ENCODE data around the gene TP53TG5. TPM values are rescaled to one million over a fixed set of nuclear protein-coding genes. Genes with fewer than 3 reads are reported as not detected.

Gene TP53TG5
- total RNA-seq, 4 donors from 2014 or later = not detected

DNA sequence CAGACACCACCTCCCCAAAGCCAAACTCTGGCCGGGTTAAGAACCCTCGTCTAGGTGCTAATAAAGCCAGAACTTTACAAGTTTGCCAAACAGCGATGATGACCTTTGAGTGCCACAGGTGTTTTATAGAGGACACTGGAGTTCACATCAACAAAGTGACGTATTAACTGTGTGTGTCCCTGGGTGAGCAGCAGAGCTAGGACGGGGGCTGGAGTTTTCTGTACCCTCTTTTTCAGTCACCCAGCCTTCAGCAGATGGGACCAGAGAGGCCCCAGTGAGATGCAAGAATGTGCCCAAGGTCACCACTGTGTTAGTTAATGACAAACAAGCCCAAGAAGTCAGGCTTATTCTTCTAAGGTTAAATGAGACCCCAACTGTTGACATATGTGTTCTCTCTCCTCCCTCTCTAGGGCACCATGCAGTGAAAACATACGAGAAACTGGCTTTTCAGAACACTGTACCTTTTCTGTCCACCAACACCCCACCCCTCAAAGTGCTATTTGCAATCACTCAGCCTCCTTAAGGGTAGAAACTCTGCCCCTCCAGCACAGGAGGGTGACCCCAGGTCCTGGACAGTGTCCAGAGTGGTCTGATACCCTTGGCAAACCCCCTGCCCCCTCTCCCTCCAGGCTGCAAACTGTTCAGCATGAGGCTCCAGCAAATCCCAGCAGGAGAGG lies 35.1 kb downstream of the TP53TG5 start:
- no peak for DNase-seq
- intact Hi-C loops (cut with DNase I) = no loop called here
- Histone ChIP-seq H3K27ac (peak overlapping the region; percentile 90 to 98 (median 94)), H3K9me3 (no peaks in the 10 kb centered on the region), H3K36me3 (peaks cover 0 to 5% (median 0%) of the 10 kb centered on the region in 3 donors), H3K4me1 (peaks cover 84 to 98% (median 91%) of the 10 kb centered on the region in 3 donors), H3K27me3 (no peaks in the 10 kb centered on the region), H3K4me3 (peak overlapping the region in 3 of 4 donors; percentile 80 to 87 (median 81))
- WGBS, 2 donors = 49 to 66% methylated on average over 6 of the region's 6 CpGs
- TF ChIP-seq, protein P1, sequence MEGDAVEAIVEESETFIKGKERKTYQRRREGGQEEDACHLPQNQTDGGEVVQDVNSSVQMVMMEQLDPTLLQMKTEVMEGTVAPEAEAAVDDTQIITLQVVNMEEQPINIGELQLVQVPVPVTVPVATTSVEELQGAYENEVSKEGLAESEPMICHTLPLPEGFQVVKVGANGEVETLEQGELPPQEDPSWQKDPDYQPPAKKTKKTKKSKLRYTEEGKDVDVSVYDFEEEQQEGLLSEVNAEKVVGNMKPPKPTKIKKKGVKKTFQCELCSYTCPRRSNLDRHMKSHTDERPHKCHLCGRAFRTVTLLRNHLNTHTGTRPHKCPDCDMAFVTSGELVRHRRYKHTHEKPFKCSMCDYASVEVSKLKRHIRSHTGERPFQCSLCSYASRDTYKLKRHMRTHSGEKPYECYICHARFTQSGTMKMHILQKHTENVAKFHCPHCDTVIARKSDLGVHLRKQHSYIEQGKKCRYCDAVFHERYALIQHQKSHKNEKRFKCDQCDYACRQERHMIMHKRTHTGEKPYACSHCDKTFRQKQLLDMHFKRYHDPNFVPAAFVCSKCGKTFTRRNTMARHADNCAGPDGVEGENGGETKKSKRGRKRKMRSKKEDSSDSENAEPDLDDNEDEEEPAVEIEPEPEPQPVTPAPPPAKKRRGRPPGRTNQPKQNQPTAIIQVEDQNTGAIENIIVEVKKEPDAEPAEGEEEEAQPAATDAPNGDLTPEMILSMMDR (IDR thresholded peaks at IDR 0.05) = no peak
- no peak for TF ChIP-seq POLR2A (IDR thresholded peaks at IDR 0.05)

DNA sequence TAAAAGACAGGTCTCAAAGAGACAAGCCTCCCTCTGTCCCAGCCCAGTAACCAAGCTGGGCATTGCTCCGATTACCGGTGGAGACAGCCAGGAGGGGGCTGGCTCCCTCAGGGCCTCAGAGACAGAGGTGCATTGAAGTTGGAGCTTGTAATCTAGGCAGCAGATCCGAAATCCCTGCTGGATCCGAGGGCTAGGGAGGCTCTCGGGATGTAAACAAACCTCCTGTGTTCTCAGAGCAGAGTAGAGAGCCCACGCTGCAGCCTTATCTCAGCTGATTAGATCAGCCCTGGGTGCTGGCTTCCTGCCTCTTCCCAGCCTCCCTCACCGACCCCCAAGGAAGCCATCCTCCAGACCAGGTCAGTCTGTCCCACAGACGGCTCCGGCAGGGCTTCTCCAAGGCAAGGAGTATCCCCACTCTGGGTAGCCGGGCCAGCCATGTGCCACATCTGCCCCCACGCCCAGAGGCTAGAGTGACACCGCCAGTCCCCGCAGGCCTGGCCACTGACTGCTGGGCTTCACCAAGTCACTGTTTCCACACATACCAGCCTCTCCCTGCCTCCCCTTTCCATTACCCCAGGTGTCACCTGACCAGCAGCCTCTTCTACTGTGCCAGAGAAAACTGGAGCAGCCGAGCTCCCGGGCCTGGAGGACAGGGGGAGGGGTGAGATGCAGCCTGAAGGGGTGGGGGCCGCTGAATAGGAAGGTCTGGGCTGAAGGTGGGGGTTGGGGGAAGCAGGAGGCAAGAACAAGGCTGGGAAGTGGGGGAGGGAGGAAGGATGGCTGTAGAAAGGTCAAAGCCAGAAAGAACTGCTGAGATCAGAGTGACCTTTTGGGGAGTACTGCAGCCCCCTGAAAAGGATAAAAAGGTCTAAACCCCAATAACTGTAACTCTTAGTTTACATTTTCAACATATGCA lies 35.9 kb downstream of the TP53TG5 start:
- H3K27me3 ChIP-seq = no peaks in the 10 kb centered on the region
- 15 to 23% methylated on average over 4 to 12 of the region's 16 CpGs for WGBS, 2 donors
- H3K9me3 ChIP-seq = no peaks in the 10 kb centered on the region
- peak overlapping the region; percentile 90 to 98 (median 94) for H3K27ac ChIP-seq
- peak overlapping the region in 3 of 4 donors; percentile 80 to 87 (median 81) for H3K4me3 ChIP-seq
- DNase-seq = no peak
- peak in 2 of 4 donors; percentile 12 to 35 for TF ChIP-seq POLR2A (IDR thresholded peaks at IDR 0.05)
- TF ChIP-seq, protein P1 (IDR thresholded peaks at IDR 0.05) = no peak
- H3K4me1 ChIP-seq = peaks cover 92 to 100% (median 97%) of the 10 kb centered on the region in 3 donors
- peaks cover 0 to 5% (median 0%) of the 10 kb centered on the region in 3 donors for H3K36me3 ChIP-seq
- intact Hi-C loops (cut with DNase I) = no loop called here

DNA sequence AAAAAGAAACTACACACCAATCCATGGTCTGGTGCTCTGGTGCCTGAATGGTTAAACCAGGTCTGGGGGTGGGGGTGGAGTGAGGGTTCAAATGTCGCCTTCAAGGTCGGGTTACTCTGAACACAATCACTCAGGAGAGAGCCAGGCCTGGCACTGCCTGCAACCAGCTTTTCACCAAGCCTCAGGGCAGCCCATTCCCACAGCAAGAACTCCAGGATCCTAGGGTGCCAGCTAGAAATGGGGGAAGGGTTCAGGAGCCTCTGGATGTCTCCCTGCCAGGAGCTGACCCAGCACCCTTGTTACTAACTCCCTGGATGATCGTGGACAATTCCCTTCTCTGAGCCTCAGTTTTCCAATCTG lies 36.6 kb downstream of the TP53TG5 start:
- Histone ChIP-seq H3K9me3 (no peaks in the 10 kb centered on the region), H3K4me3 (peak overlapping the region in 3 of 4 donors; percentile 80 to 87 (median 81)), H3K27ac (peak overlapping the region; percentile 90 to 98 (median 94)), H3K36me3 (peaks cover 0 to 5% (median 0%) of the 10 kb centered on the region in 3 donors), H3K27me3 (no peaks in the 10 kb centered on the region), H3K4me1 (peaks cover 97 to 100% (median 97%) of the 10 kb centered on the region in 3 donors)
- WGBS, 2 donors = 8 to 18% methylated on average over 2 of the region's 3 CpGs
- no peak for DNase-seq
- intact Hi-C loops (cut with DNase I) = no loop called here
- TF ChIP-seq POLR2A (IDR thresholded peaks at IDR 0.05) = no peak
- TF ChIP-seq, protein P1 (IDR thresholded peaks at IDR 0.05) = no peak

DNA sequence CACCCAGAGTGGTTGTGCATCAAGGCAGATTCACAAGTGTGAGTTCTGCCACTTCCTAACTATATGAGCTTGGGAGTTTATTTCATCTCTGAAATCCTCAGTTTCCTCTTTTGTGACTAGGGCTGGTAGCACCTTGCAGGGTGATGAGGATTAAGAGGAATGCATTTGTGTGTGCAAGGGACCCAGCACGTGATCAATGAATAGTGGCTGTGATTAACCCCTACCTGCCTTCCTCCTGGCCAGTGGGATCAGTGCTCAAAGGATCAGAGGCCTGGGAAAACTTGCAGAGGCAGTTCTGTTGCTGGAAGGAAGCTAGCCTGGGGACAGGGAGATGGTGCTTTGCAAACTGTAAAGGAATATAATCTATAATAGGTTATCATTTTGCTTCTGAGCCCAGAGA lies 37.2 kb downstream of the TP53TG5 start:
- H3K27me3 ChIP-seq = no peaks in the 10 kb centered on the region
- DNase-seq = no peak
- H3K4me3 ChIP-seq = no peak overlapping the region
- H3K9me3 ChIP-seq = no peaks in the 10 kb centered on the region
- TF ChIP-seq POLR2A (IDR thresholded peaks at IDR 0.05) = no peak
- TF ChIP-seq, protein P1 (IDR thresholded peaks at IDR 0.05) = no peak
- H3K27ac ChIP-seq = peak overlapping the region; percentile 90 to 98 (median 93)
- H3K36me3 ChIP-seq = peaks cover 0 to 8% (median 0%) of the 10 kb centered on the region in 3 donors
- 17 to 29% methylated on average over 1 of the region's 1 CpG for WGBS, 2 donors
- peaks cover 96 to 100% (median 97%) of the 10 kb centered on the region in 3 donors for H3K4me1 ChIP-seq
- intact Hi-C loops (cut with DNase I) = no loop called here

Measured in esophagus squamous epithelium (tissue), 5 donors.